ENCODE data around the gene TRAPPC2B. TPM values are rescaled to one million over a fixed set of nuclear protein-coding genes. Genes with fewer than 3 reads are reported as not detected.

TRAPPC2B gene
- 10 to 100 TPM; 10.9 to 13.9 TPM for total RNA-seq
- long read RNA-seq, transcript TRAPPC2B-201 (2 exons, 732 nt) = major isoform, 7 of 7 reads
- long read RNA-seq, partial matches to known transcripts = 0 of 7 reads
- long read RNA-seq, other reads (novel, unspliced or antisense) = 0 of 7 reads

DNA sequence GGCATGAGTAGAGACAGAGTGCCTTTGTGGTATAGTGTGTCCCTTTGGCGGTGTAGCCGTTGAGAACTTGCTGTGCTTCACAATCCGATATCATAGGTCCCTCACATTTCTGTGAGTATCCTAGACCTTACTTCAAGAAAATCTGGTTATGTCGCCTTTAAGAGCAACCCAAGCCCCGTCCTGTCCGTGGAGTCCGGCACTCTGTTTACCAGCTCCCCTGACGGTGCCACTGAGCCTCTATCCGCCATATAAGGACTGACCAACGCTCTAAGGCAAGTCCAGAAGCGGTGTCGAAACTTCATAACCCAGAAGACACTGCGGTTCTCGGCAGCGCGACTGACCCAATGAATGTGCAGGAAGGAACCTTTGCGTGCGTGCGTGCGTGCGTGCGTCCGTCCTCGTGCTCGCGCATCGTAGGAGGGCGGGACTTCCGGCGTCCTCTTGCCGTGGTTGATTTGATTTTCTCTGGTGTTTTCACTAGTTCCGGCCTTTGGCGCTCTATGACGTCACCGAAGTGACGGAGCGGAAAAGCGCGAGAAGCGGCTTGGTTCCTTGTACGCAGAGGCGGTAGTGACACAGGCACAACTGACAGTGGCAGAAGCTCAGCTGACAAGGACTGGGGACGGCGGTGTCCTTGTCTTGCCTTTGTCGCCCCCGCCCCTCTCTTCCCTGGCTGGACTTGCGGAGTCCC, at the start of gene TRAPPC2B, which contains the start of gene ZNF547:
TSS of gene TRAPPC2B (plus strand) at position 555 of the 691 bp plus-strand sequence. CDS start 1,283 bp downstream, outside the sequence.
TSS of gene ZNF547 (plus strand) at position 555 of the 691 bp plus-strand sequence. CDS start 5,005 bp downstream, outside the sequence.
- ATAC-seq (peak; percentile 98), DNase-seq (peak; percentile 99)
- intact Hi-C loops (cut with DNase I) = no loop called here

DNA sequence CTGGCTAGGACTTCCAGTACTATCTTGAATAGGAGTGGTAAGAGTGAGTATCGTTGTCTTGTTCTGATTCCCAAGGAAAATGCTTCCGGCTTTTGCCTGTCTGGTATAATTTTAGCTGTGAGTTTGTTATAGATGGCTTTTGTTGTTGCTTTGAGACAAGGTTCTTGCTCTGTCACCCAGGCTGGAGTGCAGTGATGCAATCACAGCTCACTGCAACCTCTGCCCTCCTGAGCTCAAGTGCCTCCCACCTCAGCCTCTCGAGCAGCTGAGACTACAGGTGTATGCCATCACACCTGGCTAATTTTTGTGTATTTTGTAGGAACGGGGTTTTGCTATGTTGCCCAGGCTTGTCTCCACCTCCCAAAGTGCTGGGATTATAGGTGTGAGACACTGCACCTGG, 49.2 kb upstream of the TRAPPC2B start:
- DNase-seq (no peak), ATAC-seq (no peak)
- intact Hi-C loops (cut with DNase I) = no loop called here

DNA sequence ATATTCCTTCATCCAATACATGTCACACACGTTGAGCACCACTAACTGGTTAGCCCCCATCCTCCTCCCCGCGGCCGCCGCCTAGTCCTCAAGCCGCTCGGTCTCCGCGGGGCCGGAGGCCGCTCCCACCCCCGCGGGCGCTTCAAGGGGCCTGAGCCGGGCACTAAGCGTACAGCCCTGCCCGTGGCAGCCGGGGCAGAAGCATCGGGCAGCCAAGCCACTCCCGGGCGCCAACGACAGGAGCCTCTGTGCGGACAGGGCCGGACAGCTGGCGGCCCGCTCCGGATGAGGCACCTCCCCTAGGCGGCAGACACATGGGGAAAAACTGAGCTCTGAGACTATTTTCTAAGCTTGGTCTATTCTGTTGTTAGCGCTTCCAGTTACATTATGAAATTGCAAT, 45.8 kb upstream of the TRAPPC2B start:
- intact Hi-C loops (cut with DNase I) = no loop called here
- DNase-seq = no peak

DNA sequence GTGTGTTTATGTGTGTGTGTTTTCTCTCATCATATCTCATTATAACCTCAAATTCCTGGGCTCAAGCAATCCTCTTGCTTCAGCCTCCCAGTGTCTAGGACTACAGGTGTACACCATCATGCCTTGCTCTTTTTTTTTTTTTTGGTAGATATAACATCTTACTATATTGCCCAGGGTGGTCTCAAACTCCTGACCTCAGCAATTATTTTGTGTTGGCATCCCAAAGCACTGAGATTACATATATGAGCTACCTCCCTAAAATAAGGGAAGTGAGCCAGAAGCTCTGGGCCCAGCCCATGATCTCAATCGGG, 43.5 kb upstream of the TRAPPC2B start:
- DNase-seq (no peak), ATAC-seq (peak in 1 of 2 donors; percentile 12)
- intact Hi-C loops (cut with DNase I) = loop anchor here in 1 of 2 donors (2.0 to 5.0 kb wide), 2 partner anchors 37 to 39 kb away; partner anchors contain the start of gene ZNF460

More for the DNA sequence above, 45.8 kb upstream of the TRAPPC2B start:
- ATAC-seq = peak in 1 of 2 donors; percentile 27

DNA sequence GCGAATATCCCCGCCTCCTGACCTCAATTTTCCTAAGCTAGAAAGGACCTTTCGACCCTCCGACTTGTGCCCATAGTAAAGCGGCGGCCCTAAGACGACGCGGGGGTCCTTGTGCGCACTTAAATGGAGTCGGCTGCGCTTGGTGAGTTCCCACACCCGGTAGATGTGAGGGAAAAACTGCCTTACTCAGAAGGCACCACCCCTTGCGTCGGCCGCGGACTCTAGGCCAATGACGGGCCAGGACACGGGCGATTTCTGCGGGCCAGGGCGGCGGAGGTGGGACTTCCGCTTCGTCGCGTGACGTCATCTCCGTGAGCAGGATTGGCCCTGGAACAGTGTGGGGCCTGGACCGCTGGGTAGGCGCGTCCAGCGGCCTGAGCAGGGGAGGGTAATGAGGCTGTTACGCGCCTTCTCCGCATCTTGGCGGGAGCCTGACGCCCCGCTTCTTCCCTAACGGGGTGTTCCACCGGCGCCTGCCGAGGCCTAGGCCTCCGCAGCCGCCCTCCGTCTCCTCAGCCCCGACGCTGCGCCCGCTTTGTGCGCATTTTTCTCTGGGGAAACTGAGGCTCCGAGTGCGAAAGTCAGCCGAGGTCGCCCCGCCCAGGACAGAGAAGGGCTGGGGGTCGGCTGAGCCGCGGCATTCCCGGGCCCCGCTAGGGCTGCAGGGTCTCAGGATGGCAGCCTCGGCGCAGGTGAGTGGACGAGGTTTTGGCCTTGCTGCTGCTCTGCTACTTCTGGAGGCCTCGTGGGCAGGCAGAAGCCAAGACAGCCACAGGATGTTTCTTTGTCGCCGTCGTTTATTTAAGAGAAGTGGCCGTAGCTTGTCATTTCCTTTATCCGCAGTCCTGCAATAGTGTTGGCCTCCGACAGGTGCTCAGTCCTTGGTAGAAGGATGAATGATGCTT, 42.9 kb upstream of the TRAPPC2B start, which contains the start of gene ZNF543:
TSS of gene ZNF543 (plus strand) at position 293 of the 905 bp plus-strand sequence. CDS start at position 675, 382 bp downstream.
- ATAC-seq (peak; percentile 99 to 100), DNase-seq (peak; percentile 98)
- intact Hi-C loops (cut with DNase I) = loop anchor here in 1 of 2 donors (2.0 to 5.0 kb wide), 2 partner anchors 37 to 40 kb away; partner anchors contain the start of gene ZNF460

DNA sequence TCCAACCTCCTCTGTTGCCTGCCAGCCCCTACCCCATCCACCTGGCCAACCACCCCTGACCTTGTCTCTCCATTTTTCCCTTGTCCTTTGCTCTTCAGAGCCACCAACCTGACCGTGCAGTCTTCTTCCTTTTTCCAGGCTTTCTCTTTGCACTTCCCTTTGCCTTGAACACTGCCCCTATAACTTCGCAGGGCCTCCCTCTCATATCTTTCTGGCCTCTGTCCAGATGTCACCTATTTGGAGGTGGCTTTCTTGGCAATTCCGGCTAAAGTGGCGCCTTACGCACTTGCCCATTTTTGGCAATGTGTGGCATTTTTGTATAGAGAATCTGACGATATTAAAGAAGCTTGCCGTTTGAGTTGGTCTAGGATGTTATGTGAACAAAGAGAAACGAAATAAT, 42.2 kb upstream of the TRAPPC2B start:
- no peak for DNase-seq
- intact Hi-C loops (cut with DNase I) = loop anchor here in 1 of 2 donors (2.0 to 5.0 kb wide), 2 partner anchors 36 to 40 kb away; partner anchors contain the start of gene ZNF460
- no peak for ATAC-seq

DNA sequence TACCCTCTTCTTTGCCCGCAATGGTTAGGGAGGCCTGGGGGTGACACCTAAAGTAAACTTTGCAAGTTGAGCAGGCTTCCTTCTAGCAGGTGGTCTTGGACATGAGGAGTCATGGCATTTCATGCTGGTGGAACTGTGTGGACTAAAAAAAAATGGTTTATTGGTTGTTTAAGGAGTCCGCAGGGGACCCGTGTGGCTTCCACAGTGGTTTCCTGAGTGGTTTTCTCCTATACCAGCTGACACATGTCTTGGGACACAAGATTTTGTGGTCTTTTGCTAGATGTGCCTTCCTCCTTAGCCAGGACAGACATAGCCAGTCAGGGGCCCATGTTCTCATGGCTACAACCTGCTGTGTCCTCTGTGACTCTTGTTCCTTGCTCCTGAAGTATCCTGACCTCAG, 41.6 kb upstream of the TRAPPC2B start:
- intact Hi-C loops (cut with DNase I) = loop anchor here in 1 of 2 donors (2.0 to 5.0 kb wide), 2 partner anchors 36 to 41 kb away; partner anchors contain the start of gene ZNF460
- DNase-seq (no peak), ATAC-seq (no peak)

DNA sequence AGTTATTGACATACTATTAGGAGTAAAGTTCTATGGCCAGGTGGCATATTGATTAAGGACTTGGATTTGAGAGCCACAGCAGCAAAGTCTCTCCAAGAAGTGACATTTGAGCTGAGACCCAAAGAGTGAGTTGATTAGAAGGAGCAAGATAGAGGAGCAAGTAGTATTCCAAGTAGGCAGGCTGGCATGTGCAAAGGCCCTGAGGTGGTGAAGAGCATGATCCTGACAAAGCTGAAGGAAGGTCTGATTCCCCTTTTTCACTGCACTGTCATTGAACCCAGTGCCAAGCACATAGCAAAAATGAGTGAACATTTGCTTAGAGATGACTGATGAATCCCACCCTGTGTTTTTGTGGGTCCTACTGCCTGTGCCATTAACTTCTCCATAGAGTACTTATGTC, 38.4 kb upstream of the TRAPPC2B start:
- ATAC-seq = no peak
- intact Hi-C loops (cut with DNase I) = loop anchor here in 1 of 2 donors (5.0 kb wide), 1 partner anchor 32 kb away; no protein-coding TSS in a partner anchor
- DNase-seq = no peak

DNA sequence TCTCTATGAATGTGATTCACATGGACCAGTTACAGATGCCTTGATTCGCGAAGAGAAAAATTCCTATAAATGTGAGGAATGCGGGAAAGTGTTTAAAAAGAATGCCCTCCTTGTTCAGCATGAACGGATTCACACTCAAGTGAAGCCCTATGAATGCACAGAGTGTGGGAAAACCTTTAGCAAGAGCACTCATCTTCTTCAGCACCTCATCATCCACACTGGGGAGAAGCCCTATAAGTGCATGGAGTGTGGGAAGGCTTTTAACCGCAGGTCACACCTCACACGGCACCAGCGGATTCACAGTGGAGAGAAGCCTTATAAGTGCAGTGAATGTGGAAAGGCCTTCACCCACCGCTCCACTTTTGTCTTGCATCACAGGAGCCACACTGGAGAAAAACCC, 35.4 kb upstream of the TRAPPC2B start:
- intact Hi-C loops (cut with DNase I) = no loop called here
- no peak for ATAC-seq
- no peak for DNase-seq

DNA sequence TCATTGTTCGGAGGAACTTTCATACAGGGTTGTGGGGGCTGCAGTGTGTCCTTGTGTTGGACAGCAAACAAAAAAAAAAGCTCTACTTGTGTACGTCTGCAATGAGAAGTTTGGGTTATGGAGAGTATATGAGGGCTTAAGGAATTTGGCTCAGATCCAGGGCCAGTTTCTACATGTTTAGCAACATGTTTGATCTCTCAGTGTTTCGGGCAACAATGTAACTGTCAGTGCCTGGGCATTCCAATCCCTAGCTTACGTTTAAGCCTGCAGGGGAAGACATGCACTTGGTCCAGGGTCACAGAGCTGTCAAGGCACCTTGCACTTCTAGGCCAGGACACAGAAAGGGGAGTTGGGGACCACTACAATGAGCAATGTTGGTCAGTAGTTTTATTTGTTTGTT, 29.2 kb upstream of the TRAPPC2B start:
- DNase-seq (no peak), ATAC-seq (no peak)
- intact Hi-C loops (cut with DNase I) = no loop called here

DNA sequence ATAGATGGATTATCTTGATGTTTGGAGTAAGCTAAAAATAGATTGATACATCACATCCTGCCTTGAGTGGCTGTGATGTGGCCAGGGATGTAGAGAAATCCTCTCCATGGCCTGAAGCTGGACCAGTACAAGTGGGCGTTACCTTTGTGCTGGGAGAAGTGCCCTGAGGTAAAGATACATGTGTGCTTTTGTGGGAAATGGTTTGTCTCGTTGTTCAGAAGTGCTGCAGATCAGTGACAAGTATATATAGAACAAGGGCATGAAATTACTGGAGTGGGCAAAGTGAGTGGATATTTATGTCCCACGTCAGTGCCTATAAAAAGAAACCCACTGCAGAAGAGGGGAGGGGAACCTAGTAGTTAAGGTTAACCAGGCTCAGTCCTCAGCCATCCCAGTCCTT, 24.5 kb upstream of the TRAPPC2B start:
- DNase-seq = no peak
- ATAC-seq = peak; percentile 77 to 83
- intact Hi-C loops (cut with DNase I) = no loop called here

DNA sequence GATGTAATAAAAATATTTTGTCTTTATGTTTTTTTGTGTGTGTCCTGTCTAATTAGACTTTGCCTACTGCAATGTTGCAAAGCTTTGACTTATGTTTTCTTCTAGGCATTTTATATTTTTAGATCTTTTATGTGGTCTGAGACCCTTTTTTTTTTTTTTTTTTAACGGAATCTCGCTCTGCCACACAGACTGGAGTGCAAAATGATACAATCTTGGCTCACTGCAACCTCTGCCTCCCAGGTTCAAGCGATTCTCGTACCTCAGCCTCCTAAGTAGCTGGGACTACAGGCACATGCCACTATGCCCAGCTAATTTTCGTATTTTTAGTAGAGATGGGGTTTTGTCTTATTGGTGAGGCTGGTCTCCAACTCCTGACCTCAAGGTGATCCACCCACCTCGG, 20.8 kb upstream of the TRAPPC2B start:
- ATAC-seq (no peak), DNase-seq (no peak)
- intact Hi-C loops (cut with DNase I) = no loop called here

DNA sequence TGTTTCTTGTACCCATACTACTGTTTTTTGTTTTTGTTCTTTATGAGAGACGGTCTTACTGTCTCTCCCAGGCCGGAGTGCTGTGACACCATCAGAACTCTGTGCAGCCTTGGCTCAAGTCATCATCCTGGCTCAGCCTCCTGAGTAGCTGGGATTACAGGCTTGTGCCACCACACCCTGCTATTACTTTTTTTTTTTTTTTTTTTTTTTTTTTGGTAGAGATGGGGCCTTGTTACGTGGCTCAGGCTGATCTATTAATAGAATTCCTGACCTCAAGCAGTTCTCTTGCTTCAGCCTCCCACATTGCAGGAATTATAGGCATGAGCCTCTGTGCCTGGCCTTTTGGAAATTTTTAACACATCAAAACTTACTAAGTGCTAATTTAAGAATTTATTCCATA, 15.2 kb upstream of the TRAPPC2B start:
- intact Hi-C loops (cut with DNase I) = no loop called here
- ATAC-seq (no peak), DNase-seq (no peak)

DNA sequence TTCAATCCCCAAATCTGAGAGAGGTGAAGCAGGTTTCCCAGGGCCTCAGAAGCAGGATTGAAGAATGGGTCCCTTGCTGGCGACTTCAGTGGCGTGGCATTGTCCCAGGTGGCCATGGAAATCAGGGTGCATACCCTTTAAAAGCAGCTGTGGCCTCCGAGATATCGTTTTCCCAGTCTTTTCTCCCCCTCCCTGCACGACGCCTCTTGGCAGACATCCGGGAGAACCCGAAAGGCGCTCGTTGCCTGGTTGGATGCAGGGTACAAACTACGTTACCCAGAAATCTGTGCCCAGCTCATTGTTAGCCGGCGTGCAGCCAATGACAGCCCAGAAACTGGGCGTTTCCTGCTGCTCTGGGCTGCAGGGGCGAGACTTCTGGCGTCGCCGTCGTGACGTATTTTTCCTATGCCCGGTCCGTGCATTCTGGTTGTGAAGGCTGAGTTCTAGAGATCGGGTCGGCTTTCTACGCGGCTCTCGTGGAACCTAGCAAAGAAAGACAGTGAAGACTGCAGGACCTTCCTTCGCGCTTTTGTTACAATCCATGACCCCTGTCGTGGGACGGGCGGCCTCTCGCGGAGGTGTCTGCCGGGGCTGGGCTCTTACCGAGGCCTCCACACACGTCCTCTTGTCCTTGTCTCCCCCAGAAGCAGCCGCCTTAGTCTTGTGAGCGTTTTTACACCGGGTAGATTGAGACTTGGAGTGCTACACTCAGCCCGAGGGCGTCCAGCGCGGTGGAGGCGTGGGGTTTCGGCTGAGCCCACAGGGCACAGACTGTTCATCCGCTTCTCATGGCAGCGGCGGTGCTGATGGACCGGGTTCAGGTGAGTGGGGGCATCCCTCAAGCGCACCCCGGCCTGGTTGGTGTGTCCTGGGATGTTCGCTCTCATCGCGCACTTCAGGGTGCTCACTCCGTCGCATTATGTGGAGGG, 12.2 kb upstream of the TRAPPC2B start, which contains the start of gene ZNF304:
TSS of gene ZNF304 (plus strand) at position 395 of the 929 bp plus-strand sequence. CDS start at position 789, 394 bp downstream.
- intact Hi-C loops (cut with DNase I) = loop anchor here in 1 of 2 donors (10.0 kb wide), 1 partner anchor 66 kb away; the partner anchor contains the start of gene ZNF460
- ATAC-seq (peak; percentile 99), DNase-seq (peak; percentile 96)

DNA sequence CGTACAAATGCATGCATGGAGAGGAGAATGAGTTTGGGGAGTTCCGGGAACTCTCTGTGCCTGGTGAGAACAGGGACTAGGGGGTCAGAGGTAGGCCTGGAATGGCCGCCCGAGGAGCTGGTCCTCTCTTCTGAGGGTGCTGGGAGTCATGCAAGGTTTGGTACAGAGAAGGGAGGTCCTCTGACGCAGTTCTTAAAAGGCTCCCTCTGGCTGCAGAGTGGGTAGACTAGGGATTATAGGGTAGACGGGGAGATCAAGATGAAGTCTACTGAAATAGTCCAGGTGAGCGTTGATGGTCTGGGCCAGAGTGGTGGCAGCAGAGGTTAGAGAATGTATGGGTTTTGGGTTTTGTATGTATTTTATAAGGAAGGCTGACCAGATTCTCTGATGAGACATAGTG, 11.5 kb upstream of the TRAPPC2B start:
- ATAC-seq = peak in 1 of 2 donors; percentile 6
- no peak for DNase-seq
- intact Hi-C loops (cut with DNase I) = loop anchor here in 1 of 2 donors (10.0 kb wide), 1 partner anchor 67 kb away; the partner anchor contains the start of gene ZNF460

DNA sequence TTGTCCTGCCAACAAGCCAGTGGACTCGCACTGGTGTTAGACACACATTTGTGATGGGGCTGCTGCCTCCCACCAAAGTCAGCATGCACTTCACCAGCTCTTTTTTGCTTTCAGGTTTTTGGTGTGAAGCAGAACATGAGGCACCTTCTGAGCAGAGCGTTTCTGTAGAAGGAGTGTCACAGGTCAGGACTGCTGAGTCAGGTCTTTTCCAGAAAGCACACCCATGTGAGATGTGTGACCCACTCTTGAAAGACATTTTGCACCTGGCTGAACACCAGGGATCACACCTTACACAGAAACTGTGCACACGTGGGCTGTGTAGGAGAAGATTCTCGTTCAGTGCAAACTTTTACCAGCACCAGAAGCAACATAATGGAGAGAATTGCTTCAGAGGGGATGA, 7.4 kb upstream of the TRAPPC2B start:
- DNase-seq = no peak
- intact Hi-C loops (cut with DNase I) = loop anchor here in 1 of 2 donors (5.0 to 10.0 kb wide), 2 partner anchors 34 to 71 kb away; partner anchors contain the start of genes ZNF460 and ZNF543
- no peak for ATAC-seq

DNA sequence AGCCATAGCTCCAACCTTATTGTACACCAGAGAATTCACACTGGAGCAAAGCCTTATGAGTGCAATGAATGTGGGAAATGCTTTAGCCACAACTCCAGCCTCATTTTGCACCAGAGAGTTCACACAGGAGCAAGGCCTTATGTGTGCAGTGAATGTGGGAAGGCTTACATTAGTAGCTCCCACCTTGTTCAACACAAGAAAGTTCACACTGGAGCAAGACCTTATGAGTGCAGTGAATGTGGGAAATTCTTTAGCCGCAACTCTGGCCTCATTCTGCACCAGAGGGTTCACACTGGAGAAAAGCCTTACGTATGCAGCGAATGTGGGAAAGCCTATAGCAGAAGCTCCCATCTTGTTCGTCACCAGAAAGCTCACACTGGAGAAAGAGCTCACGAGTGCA, 5.9 kb upstream of the TRAPPC2B start:
- DNase-seq = no peak
- ATAC-seq = no peak
- intact Hi-C loops (cut with DNase I) = loop anchor here in 1 of 2 donors (5.0 to 10.0 kb wide), 2 partner anchors 35 to 73 kb away; partner anchors contain the start of genes ZNF460 and ZNF543

DNA sequence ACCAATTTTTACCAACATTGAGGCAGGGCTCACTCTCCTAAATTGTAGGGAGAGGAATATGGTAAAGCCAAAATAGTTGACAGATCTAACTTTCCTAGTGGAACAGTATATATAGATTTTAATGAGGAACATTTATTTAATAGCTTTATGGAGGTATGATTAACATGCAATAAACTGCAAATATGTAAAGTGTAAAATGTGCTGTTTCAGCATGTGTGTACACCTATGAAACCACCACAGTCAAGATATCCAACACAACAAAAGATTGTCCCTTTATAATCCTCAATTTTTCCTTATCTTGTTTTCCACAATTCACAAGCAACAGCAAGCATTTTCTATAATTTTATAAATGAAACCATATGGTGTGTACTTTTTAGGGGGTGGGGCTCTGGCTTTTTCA, 4.1 kb upstream of the TRAPPC2B start:
- intact Hi-C loops (cut with DNase I) = loop anchor here in 1 of 2 donors (5.0 to 10.0 kb wide), 2 partner anchors 37 to 74 kb away; partner anchors contain the start of genes ZNF460 and ZNF543
- ATAC-seq (no peak), DNase-seq (no peak)
